Smooth muscle cell (in vitro differentiated cells): ENCODE results near the gene AK2. TPM values are rescaled to one million over a fixed set of nuclear protein-coding genes. Genes with fewer than 3 reads are reported as not detected.
"Not testable (repeated sequence)": the region's sequence is repeated elsewhere in the genome, so short reads cannot be mapped to it uniquely, and the experiment has no call there.

Experiments
- DNase-seq: peaks from one replicate; lab custom pipeline; 2025; ENCODE audit not compliant: unreplicated experiment; lab: John Stamatoyannopoulos, UW
- H2AFZ ChIP-seq: fragments of 200-600 bp; sonication (generic); 2 replicates; pipeline ENCODE4 v1.6.0; 2016; ENCODE audit warnings: antibody characterized with exemption, low read depth, mild to moderate bottlenecking
- H3F3A ChIP-seq: fragments of 200-600 bp; sonication (generic); 2 replicates; pipeline ENCODE4 v1.6.0; 2017; ENCODE audit warnings: antibody characterized with exemption, low read depth
- H3K27ac ChIP-seq: fragments of 200-600 bp; sonication (generic); 2 replicates; pipeline ENCODE4 v1.5.1; 2016; ENCODE audit warnings: low read depth, mild to moderate bottlenecking
- H3K27me3 ChIP-seq: fragments of 200-600 bp; sonication (generic); 2 replicates; pipeline ENCODE4 v1.6.1; 2016; ENCODE audit warnings: low read depth, mild to moderate bottlenecking
- H3K36me3 ChIP-seq: fragments of 200-600 bp; sonication (generic); 2 replicates; pipeline ENCODE4 v1.5.1; 2016; ENCODE audit warnings: low read depth
- H3K4me1 ChIP-seq: fragments of 200-600 bp; sonication (generic); 2 replicates; pipeline ENCODE4 v1.5.1; 2016; ENCODE audit warnings: low read depth
- H3K4me2 ChIP-seq: fragments of 200-600 bp; sonication (generic); 2 replicates; pipeline ENCODE4 v1.6.0; 2016; ENCODE audit warnings: mild to moderate bottlenecking
- H3K4me3 ChIP-seq: fragments of 200-600 bp; sonication (generic); 2 replicates; pipeline ENCODE4 v1.5.1; 2016; ENCODE audit warnings: mild to moderate bottlenecking
- H3K79me2 ChIP-seq: fragments of 200-600 bp; sonication (generic); 2 replicates; pipeline ENCODE4 v1.6.0; 2016; ENCODE audit warnings: low read depth, mild to moderate bottlenecking
- H3K9ac ChIP-seq: fragments of 200-600 bp; sonication (generic); 2 replicates; pipeline ENCODE4 v1.6.0; 2016; ENCODE audit warnings: low read depth
- H3K9me3 ChIP-seq: fragments of 200-600 bp; sonication (generic); replicated peaks from 2 replicates; pipeline ENCODE4 v1.5.1; 2016; ENCODE audit warnings: low read depth
- H4K20me1 ChIP-seq: fragments of 200-600 bp; sonication (generic); 2 replicates; pipeline ENCODE4 v1.6.0; 2016; ENCODE audit warnings: low read depth
- CTCF ChIP-seq: fragments of 200-600 bp; sonication (generic); IDR thresholded peaks from 2 replicates; pipeline ENCODE4 v1.5.1; 2017; ENCODE audit warnings: borderline replicate concordance, mild to moderate bottlenecking, antibody characterized with exemption; ENCODE audit not compliant: insufficient read depth, poor library complexity, severe bottlenecking
- WGBS: methylation state at CpG from one replicate; pipeline ENCODE4 v1.1.7; 2016; ENCODE audit warnings: low lambda C conversion rate; 5-methylcytosine and 5-hydroxymethylcytosine counted together
- polyA plus RNA-seq: library from polyadenylated mRNA; unstranded; fragments of >200 nt; fragmentation: Nextera tagmentation; extraction: Ambion mirVana; gene quantifications from 2 replicates; pipeline ENCODE4 v1.2.1, GENCODE V29; 2016
- total RNA-seq: library from RNA; depleted of rRNA; stranded (reverse); fragments of >200 nt; gene quantifications from 2 replicates; pipeline ENCODE4 v1.2.3, GENCODE V29; 2014

Gene AK2
- total and polyA plus RNA-seq, 2 experiments from 2014 or later: 89.8 to 121 TPM

GRCh38 chr1:33070628-33071027 lies 33.9 kb upstream of the AK2 start:
- Histone ChIP-seq H3K27me3 (no peaks in the 10 kb centered on the region), H3K4me3 (no peak overlapping the region), H2AFZ (no peak overlapping the region), H3K36me3 (no peaks in the 10 kb centered on the region), H3K79me2 (no peaks in the 10 kb centered on the region), H3K27ac (no peak overlapping the region), H3K9ac (no peak overlapping the region), H3F3A (no peaks in the 10 kb centered on the region), H4K20me1 (no peaks in the 10 kb centered on the region), H3K4me1 (no peaks in the 10 kb centered on the region), H3K9me3 (no peaks in the 10 kb centered on the region), H3K4me2 (no peak overlapping the region)
- TF ChIP-seq CTCF: no peak
- 94% methylated on average over 1 of the region's 1 CpG for WGBS
- no peak for DNase-seq

GRCh38 chr1:33068108-33068507 lies 31.4 kb upstream of the AK2 start:
- H3K9me3 ChIP-seq: peaks cover 13% of the 10 kb centered on the region
- H3K27me3 ChIP-seq, H3K36me3 ChIP-seq, H3K27ac ChIP-seq, DNase-seq, H3K4me1 ChIP-seq, H3K79me2 ChIP-seq, H3K4me2 ChIP-seq, H3K4me3 ChIP-seq, H2AFZ ChIP-seq, H4K20me1 ChIP-seq, H3K9ac ChIP-seq, H3F3A ChIP-seq: not testable (repeated sequence)
- WGBS: 69% methylated on average over 2 of the region's 2 CpGs

GRCh38 chr1:33066477-33066876 lies 29.8 kb upstream of the AK2 start:
- not testable (repeated sequence) for H3K4me1 ChIP-seq, H4K20me1 ChIP-seq, H3K36me3 ChIP-seq, H2AFZ ChIP-seq, H3K4me2 ChIP-seq, H3K9ac ChIP-seq, DNase-seq, H3K4me3 ChIP-seq, H3K79me2 ChIP-seq, H3K27ac ChIP-seq, H3K27me3 ChIP-seq, H3F3A ChIP-seq
- H3K9me3 ChIP-seq: peaks cover 19% of the 10 kb centered on the region
- WGBS: 94% methylated on average over 3 of the region's 3 CpGs

- TF ChIP-seq CTCF: no peak
- H4K20me1 ChIP-seq: no peaks in the 10 kb centered on the region
Observed at GRCh38 chr1:33065301-33065700, 28.6 kb upstream of the AK2 start.

GRCh38 chr1:33064284-33064683 lies 27.6 kb upstream of the AK2 start:
- not testable (repeated sequence) for H3K27ac ChIP-seq, H3K4me2 ChIP-seq, H3K27me3 ChIP-seq, H3F3A ChIP-seq, H3K36me3 ChIP-seq, DNase-seq, H3K4me3 ChIP-seq, H4K20me1 ChIP-seq, H3K79me2 ChIP-seq, H3K4me1 ChIP-seq, H3K9ac ChIP-seq, H2AFZ ChIP-seq
- peaks cover 19% of the 10 kb centered on the region for H3K9me3 ChIP-seq
- 90% methylated on average over 9 of the region's 9 CpGs for WGBS

More at GRCh38 chr1:33065301-33065700, 28.6 kb upstream of the AK2 start:
- H3K27me3 ChIP-seq: no peaks in the 10 kb centered on the region
- H3K4me3 ChIP-seq: no peak overlapping the region
- no peaks in the 10 kb centered on the region for H3F3A ChIP-seq
- no peak for DNase-seq
- H3K36me3 ChIP-seq: no peaks in the 10 kb centered on the region
- no peak overlapping the region for H3K9ac ChIP-seq
- no peaks in the 10 kb centered on the region for H3K4me1 ChIP-seq
- H3K9me3 ChIP-seq: peaks cover 19% of the 10 kb centered on the region
- no peak overlapping the region for H3K27ac ChIP-seq
- no peak overlapping the region for H2AFZ ChIP-seq
- 80% methylated on average over 10 of the region's 10 CpGs for WGBS
- no peak overlapping the region for H3K4me2 ChIP-seq
- H3K79me2 ChIP-seq: no peaks in the 10 kb centered on the region
